ENCODE measurements around the gene SF3B6. TPM values are rescaled to one million over a fixed set of nuclear protein-coding genes. Genes with fewer than 3 reads are reported as not detected.

The SF3B6 gene
- total RNA-seq, 1 experiment from 2014 or later, result 117 TPM

GRCh38 chr2:24077879-24078278, 1.8 kb upstream of the SF3B6 start (continued):
- TF ChIP-seq ZMAT4 (CRISPR knock-in tag; IDR thresholded peaks at IDR 0.05) (no peak), HMGA2 (CRISPR knock-in tag; IDR thresholded peaks at IDR 0.05) (no peak), ELF4 (CRISPR knock-in tag; IDR thresholded peaks at IDR 0.05; ENCODE audit: low read depth) (no peak), ZNF671 (CRISPR knock-in tag; IDR thresholded peaks at IDR 0.05) (no peak)

GRCh38 chr2:24077535-24077877, 1.4 kb upstream of the SF3B6 start:
- peak overlapping the region; percentile 87 for H3K27ac Mint-ChIP-seq
- no peak for ATAC-seq
- H3K36me3 Mint-ChIP-seq, result peaks cover 46% of the 10 kb centered on the region
- TF ChIP-seq GTF2I (CRISPR knock-in tag; conservative IDR thresholded peaks at IDR 0.05) (no peak), SOX15 (CRISPR knock-in tag; IDR thresholded peaks at IDR 0.05) (no peak), ZNF263 (CRISPR knock-in tag; IDR thresholded peaks at IDR 0.05; ENCODE audit: low read depth) (no peak), EMX1 (CRISPR knock-in tag; IDR thresholded peaks at IDR 0.05) (no peak), GABPB1 (CRISPR knock-in tag; IDR thresholded peaks at IDR 0.05) (no peak), NR3C1 (CRISPR knock-in tag; conservative IDR thresholded peaks at IDR 0.05; ENCODE audit: low read depth) (no peak)
- ChIA-PET CTCF (interaction anchor here (1.1 to 1.5 kb wide), 5 partner anchors 12 to 88 kb away, joined by 3 to 8 read pairs (median 3); partner anchors contain the start of gene WDCP), POLR2A (interaction anchor here (1.1 to 2.1 kb wide), 5 partner anchors 7 to 151 kb away, joined by 3 to 29 read pairs (median 14); partner anchors contain the start of genes ATAD2B, TP53I3 and WDCP)
- no peaks in the 10 kb centered on the region for H3K27me3 Mint-ChIP-seq (ENCODE audit: low read depth)
- peak overlapping the region; percentile 84 for H3K4me3 Mint-ChIP-seq
- no peaks in the 10 kb centered on the region for H3K9me3 Mint-ChIP-seq
- H3K4me1 Mint-ChIP-seq, result peaks cover 21% of the 10 kb centered on the region
- no peak for DNase-seq (ENCODE audit: low spot score)

- CTCF ChIA-PET, result interaction anchor here (0.7 to 1.9 kb wide), 17 partner anchors 8 to 453 kb away, joined by 3 to 22 read pairs (median 5); partner anchors contain the start of genes ATAD2B, PFN4, TP53I3 and WDCP
- POLR2A ChIA-PET, result interaction anchor here (0.6 to 2.1 kb wide), 9 partner anchors 8 to 150 kb away, joined by 3 to 29 read pairs (median 4); partner anchors contain the start of genes ATAD2B, TP53I3 and WDCP
- TF ChIP-seq ETV6 (CRISPR knock-in tag; IDR thresholded peaks at IDR 0.05), result 0 out of 2 replicates have a peak, but pooled peaks have one; percentile 63
- peak; percentile 54; the same call in 1 of the 2 replicates for TF ChIP-seq USF1 (CRISPR knock-in tag; IDR thresholded peaks at IDR 0.05)
- no peak for TF ChIP-seq CREM (CRISPR knock-in tag; IDR thresholded peaks at IDR 0.05)
- no peak for TF ChIP-seq HMGXB4 (CRISPR knock-in tag; IDR thresholded peaks at IDR 0.05)
- TF ChIP-seq ATF1 (CRISPR knock-in tag; IDR thresholded peaks at IDR 0.05), result no peak
- no peak for TF ChIP-seq ATF3 (CRISPR knock-in tag; conservative IDR thresholded peaks at IDR 0.05)
- TF ChIP-seq E2F5 (CRISPR knock-in tag; IDR thresholded peaks at IDR 0.05), result 0 out of 2 replicates have a peak, but pooled peaks have one; percentile 15
- TF ChIP-seq ZNF281 (CRISPR knock-in tag; IDR thresholded peaks at IDR 0.05), result no peak
- TF ChIP-seq E2F1 (CRISPR knock-in tag; IDR thresholded peaks at IDR 0.05), result 0 out of 2 replicates have a peak, but pooled peaks have one; percentile 6
- TF ChIP-seq CBFB (CRISPR knock-in tag; IDR thresholded peaks at IDR 0.05; ENCODE audit: low read depth), result no peak
- TF ChIP-seq USF2 (CRISPR knock-in tag; IDR thresholded peaks at IDR 0.05), result peak; percentile 48
- TF ChIP-seq ZNF416 (CRISPR knock-in tag; IDR thresholded peaks at IDR 0.05), result 0 out of 2 replicates have a peak, but pooled peaks have one; percentile 76
Measured at GRCh38 chr2:24076849-24077534, 866 bp upstream of the SF3B6 start.

More at GRCh38 chr2:24076849-24077534, 866 bp upstream of the SF3B6 start:
- DNase-seq (ENCODE audit: low spot score) (no peak), ATAC-seq (peak; percentile 85)
- no peaks in the 10 kb centered on the region for H3K27me3 Mint-ChIP-seq (ENCODE audit: low read depth)
- H3K27ac Mint-ChIP-seq, result peak overlapping the region; percentile 87
- H3K4me1 Mint-ChIP-seq, result peaks cover 21% of the 10 kb centered on the region
- no peaks in the 10 kb centered on the region for H3K9me3 Mint-ChIP-seq
- peaks cover 45% of the 10 kb centered on the region for H3K36me3 Mint-ChIP-seq
- peak overlapping the region; percentile 84 for H3K4me3 Mint-ChIP-seq

Measured in WTC11 (cell line).